Renal cortex interstitium (tissue), 15 donors: ENCODE data around the gene PTMS. TPM values are rescaled to one million over a fixed set of nuclear protein-coding genes. Genes with fewer than 3 reads are reported as not detected.
"Not testable (repeated sequence)": the region's sequence is repeated elsewhere in the genome, so short reads cannot be mapped to it uniquely, and the experiment has no call there.

Experiments used
- DNase-seq, 11 donors: peaks; one replicate each; pipeline ENCODE4 v3.0.0-alpha.2; 2013; ENCODE audit warnings: low read depth in 9 of 11, low spot score in 4 of 11; ENCODE audit errors: extremely low read depth in 1 of 11
- long read RNA-seq, 16 experiments: transcript quantifications; one replicate each; lab custom pipeline, GENCODE V29; 2026
- polyA plus RNA-seq, 3 donors: library from polyadenylated mRNA; unstranded; fragments of 120-200 nt; gene quantifications; one replicate each; pipeline ENCODE4 v1.2.1, GENCODE V29; 2013; ENCODE audit not compliant: insufficient read length in 3 of 3

Gene PTMS, protein sequence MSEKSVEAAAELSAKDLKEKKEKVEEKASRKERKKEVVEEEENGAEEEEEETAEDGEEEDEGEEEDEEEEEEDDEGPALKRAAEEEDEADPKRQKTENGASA
- 100 to 1,000 TPM; 513 to 676 (median 531) TPM for polyA plus RNA-seq
- long read RNA-seq, donor 1, transcript PTMS-202 (5 exons, 773 nt), result minor isoform, 5 of 282 reads
- long read RNA-seq, donor 1, transcript PTMS-207 (5 exons, 1,150 nt), result major isoform, 121 of 282 reads
- long read RNA-seq, donor 1, partial matches to known transcripts, result 139 of 282 reads
- long read RNA-seq, donor 1, other reads (novel, unspliced or antisense), result 16 of 282 reads
- long read RNA-seq, donor 2, transcript PTMS-207 (5 exons, 1,150 nt), result major isoform, 140 of 378 reads
- long read RNA-seq, donor 2, partial matches to known transcripts, result 196 of 378 reads
- long read RNA-seq, donor 2, other reads (novel, unspliced or antisense), result 40 of 378 reads
- long read RNA-seq, donor 3, transcript PTMS-207 (5 exons, 1,150 nt), result major isoform, 146 of 300 reads
- long read RNA-seq, donor 3, partial matches to known transcripts, result 142 of 300 reads
- long read RNA-seq, donor 3, other reads (novel, unspliced or antisense), result 9 of 300 reads
- long read RNA-seq, donor 4, transcript PTMS-207 (5 exons, 1,150 nt), result major isoform, 84 of 148 reads
- long read RNA-seq, donor 4, partial matches to known transcripts, result 52 of 148 reads
- long read RNA-seq, donor 4, other reads (novel, unspliced or antisense), result 8 of 148 reads
- long read RNA-seq, donor 5, result 0 reads
- long read RNA-seq, donor 6, transcript PTMS-207 (5 exons, 1,150 nt), result major isoform, 143 of 354 reads
- long read RNA-seq, donor 6, transcript PTMS-202 (5 exons, 773 nt), result minor isoform, 5 of 354 reads
- long read RNA-seq, donor 6, partial matches to known transcripts, result 171 of 354 reads
- long read RNA-seq, donor 6, other reads (novel, unspliced or antisense), result 35 of 354 reads
- long read RNA-seq, donor 7, transcript PTMS-207 (5 exons, 1,150 nt), result major isoform, 132 of 319 reads
- long read RNA-seq, donor 7, partial matches to known transcripts, result 167 of 319 reads
- long read RNA-seq, donor 7, other reads (novel, unspliced or antisense), result 19 of 319 reads
- long read RNA-seq, donor 8, transcript PTMS-207 (5 exons, 1,150 nt), result major isoform, 230 of 542 reads
- long read RNA-seq, donor 8, partial matches to known transcripts, result 251 of 542 reads
- long read RNA-seq, donor 8, other reads (novel, unspliced or antisense), result 58 of 542 reads
- long read RNA-seq, donor 9, transcript PTMS-207 (5 exons, 1,150 nt), result major isoform, 108 of 188 reads
- long read RNA-seq, donor 9, partial matches to known transcripts, result 56 of 188 reads
- long read RNA-seq, donor 9, other reads (novel, unspliced or antisense), result 22 of 188 reads
- long read RNA-seq, donor 10, transcript PTMS-207 (5 exons, 1,150 nt), result major isoform, 90 of 236 reads
- long read RNA-seq, donor 10, partial matches to known transcripts, result 128 of 236 reads
- long read RNA-seq, donor 10, other reads (novel, unspliced or antisense), result 18 of 236 reads
- long read RNA-seq, donor 11, transcript PTMS-207 (5 exons, 1,150 nt), result major isoform, 90 of 148 reads
- long read RNA-seq, donor 11, partial matches to known transcripts, result 56 of 148 reads
- long read RNA-seq, donor 11, other reads (novel, unspliced or antisense), result 0 of 148 reads
- long read RNA-seq, donor 12, transcript PTMS-207 (5 exons, 1,150 nt), result major isoform, 72 of 182 reads
- long read RNA-seq, donor 12, partial matches to known transcripts, result 93 of 182 reads
- long read RNA-seq, donor 12, other reads (novel, unspliced or antisense), result 16 of 182 reads
- long read RNA-seq, donor 13, result 0 reads
- long read RNA-seq, donor 14, transcript PTMS-207 (5 exons, 1,150 nt), result major isoform, 125 of 223 reads
- long read RNA-seq, donor 14, partial matches to known transcripts, result 68 of 223 reads
- long read RNA-seq, donor 14, other reads (novel, unspliced or antisense), result 28 of 223 reads
- long read RNA-seq, donor 15, transcript PTMS-207 (5 exons, 1,150 nt), result major isoform, 57 of 111 reads
- long read RNA-seq, donor 15, partial matches to known transcripts, result 38 of 111 reads
- long read RNA-seq, donor 15, other reads (novel, unspliced or antisense), result 16 of 111 reads
- long read RNA-seq, donor 16, transcript PTMS-207 (5 exons, 1,150 nt), result major isoform, 253 of 492 reads
- long read RNA-seq, donor 16, partial matches to known transcripts, result 185 of 492 reads
- long read RNA-seq, donor 16, other reads (novel, unspliced or antisense), result 50 of 492 reads

GRCh38 chr12:6765634-6766581 lies at the start of gene PTMS:
Gene PTMS (plus strand): TSS chr12:6766363. CDS start chr12:6766706, 343 bp downstream.
- DNase-seq, result peak in 9 of 11 donors; percentile 75 to 89 (median 84)

GRCh38 chr12:6716874-6717437 lies 49.2 kb upstream of the PTMS start:
- no peak for DNase-seq

GRCh38 chr12:6722863-6723262 lies 43.3 kb upstream of the PTMS start:
- no peak for DNase-seq

- DNase-seq, result peak; percentile 91 to 98 (median 95)
These were observed 42.4 kb upstream of the PTMS start, which contains the start of gene COPS7A for GRCh38 chr12:6723607-6724408. Gene COPS7A (plus strand): TSS chr12:6724046. CDS start chr12:6724657, 611 bp downstream.

GRCh38 chr12:6724409-6724797 lies 41.8 kb upstream of the PTMS start:
- DNase-seq, result peak in 2 of 11 donors; percentile 8 to 10

DNA sequence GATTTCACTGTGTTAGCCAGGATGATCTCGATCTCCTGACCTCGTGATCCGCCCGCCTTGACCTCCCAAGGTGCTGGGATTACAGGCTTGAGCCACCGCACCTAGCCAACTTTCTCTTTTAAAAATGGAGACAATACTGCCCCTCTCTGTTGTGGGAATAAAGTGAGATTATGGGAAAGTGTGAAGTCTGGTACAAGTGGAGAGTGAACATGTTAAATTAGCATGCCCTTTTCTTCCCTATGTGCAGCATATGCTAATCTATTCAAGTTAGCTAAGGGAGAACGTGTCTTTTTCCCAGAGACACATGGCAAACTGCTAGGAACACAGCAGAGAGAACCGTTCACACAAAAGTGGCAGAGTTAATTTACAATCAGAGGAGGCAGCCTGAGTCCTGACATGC lies 40.8 kb upstream of the PTMS start:
- no peak for DNase-seq

DNA sequence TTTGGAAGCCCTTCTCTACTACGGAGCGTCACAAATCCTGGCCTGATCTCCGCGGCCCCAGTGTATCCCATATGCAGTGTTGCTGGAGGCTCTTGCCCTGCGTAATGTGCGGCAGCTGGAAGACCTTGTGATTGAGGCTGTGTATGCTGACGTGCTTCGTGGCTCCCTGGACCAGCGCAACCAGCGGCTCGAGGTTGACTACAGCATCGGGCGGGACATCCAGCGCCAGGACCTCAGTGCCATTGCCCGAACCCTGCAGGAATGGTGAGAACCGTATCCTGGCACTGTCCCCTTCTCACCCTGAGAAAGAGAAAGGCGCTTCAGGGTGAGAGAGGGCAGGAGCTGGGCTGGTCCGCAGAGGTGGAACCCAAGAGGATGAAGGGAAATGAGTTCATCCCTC lies 37.0 kb upstream of the PTMS start:
- DNase-seq, result no peak

GRCh38 chr12:6730169-6730568 lies 36.0 kb upstream of the PTMS start:
- DNase-seq, result no peak

DNA sequence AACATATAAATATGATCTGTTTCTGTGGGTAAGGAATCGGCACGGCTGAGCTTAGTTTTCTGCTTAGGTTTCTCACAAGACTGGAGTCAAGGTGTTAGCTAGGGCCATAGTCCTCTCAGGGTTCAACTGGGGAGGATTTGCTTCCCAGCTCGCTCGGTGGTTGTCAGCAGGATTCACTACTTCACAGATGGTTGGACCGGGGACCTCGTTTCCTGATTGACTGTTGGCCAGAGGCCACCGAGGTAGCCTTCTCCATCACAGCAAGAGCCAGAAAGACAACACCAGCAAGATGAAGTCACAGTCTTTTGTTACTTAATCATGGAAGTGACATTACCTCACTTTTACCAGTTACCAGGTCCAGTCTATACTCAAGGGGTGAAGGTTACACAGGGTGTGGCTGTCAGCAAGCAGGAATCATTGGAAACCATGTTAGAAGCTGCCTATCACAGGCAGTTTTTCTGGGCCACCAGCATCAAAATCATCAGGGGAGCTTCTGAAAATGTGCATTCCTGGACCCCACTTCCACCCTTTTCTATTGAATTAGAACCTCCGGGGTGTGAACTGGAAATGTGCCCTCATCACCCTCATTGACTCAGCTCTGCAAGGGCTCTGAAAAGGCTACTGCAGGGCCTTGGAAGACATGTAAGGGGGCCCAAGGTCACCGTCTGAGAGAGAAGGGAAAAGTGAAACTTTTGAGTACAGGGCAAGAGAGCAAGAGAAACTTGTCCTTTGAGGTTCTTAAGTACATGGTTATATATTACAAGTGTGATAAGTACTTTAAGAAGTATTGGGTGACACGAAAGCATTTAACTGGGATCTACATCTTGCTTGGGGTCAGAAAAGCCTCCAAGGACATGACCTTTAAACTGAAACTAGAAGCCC lies 31.4 kb upstream of the PTMS start:
- DNase-seq, result no peak

DNA sequence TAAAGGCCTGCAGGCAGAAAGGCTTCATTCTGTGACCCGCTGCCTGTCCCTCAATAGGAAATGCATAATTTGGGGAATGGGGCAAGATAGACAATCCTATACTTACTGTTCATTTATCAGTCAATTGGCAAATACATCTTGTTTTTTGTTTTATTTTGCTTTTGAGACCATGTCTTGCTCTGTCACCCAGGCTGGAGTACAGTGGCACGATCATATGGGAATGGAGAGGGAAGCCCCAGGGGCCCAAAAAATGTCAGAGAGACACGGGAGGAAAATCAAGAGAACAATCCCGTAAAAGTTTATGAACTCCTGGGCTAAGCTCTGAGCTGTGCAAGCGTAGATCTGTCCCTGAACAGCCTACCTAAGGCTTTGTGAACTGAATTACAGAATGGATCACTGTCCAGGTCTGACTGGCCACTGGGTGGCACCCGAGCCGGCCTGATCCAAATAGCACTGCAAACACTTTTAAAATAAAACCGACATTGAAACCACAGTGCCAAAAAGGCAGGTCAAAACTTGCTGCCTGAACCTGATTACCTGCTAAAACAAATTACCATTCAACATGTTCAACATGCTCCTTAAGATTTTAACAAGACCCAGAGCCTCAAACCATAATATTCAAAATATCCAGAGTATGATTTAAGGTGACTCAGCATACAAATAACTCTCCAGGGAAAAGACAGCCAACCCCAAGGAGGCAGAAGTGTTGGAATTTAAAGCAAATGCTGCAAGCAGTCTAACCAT lies 30.5 kb upstream of the PTMS start:
- peak in 6 of 11 donors; percentile 23 to 52 (median 34) for DNase-seq

DNA sequence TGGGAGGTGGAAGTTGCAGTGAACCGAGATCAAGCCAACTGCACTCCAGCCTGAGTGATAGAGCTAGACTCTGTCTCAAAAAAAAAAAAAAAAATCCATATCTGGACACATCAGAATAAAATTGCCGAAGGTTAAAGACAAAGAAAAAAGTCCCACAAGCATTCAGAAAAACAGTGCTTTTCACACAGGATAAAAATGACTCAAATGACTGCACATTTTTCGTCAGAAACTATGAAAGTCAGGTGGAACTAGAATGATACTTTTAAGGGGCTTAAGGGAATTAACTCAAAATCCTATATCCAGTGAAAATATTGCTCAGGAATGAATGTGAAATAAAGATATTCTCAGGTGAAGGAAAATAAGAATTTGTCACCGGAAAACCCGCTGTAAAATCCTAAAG lies 29.4 kb upstream of the PTMS start:
- DNase-seq, result no peak

- not testable (repeated sequence) for DNase-seq
These were observed 24.1 kb upstream of the PTMS start for GRCh38 chr12:6742080-6742479.

DNA sequence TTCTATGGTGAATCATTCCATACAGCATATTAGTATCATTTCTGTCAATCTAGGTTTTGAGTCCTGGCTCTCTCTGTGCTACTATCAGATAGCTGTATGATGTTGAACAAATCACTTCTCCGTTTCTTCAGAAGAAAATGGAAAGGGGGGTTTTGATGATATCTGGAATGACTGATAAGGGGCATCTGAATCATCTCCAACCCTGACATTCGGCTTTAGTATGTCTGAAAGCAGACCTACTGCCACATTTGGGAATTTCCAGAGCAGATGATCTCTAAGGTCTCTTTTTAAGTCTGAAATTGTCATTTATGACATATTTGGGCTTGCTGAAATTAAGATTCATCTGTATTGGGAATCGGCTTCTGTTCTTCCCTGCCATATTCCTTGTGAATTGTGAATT lies 23.3 kb upstream of the PTMS start:
- DNase-seq, result no peak
